IPS-NIHi11 (cell line): ENCODE results near the gene PAQR4.

Experiments used
- DNase-seq: peaks from one replicate; pipeline ENCODE4 v3.0.0; 2012; ENCODE audit warnings: mixed read lengths, low spot score

PAQR4 gene

GRCh38 chr16:3007957-3008689, 39.0 kb downstream of the PAQR4 start:
- DNase-seq, result no peak

- no peak for DNase-seq
Measured at GRCh38 chr16:3008690-3009037, 39.5 kb downstream of the PAQR4 start.

GRCh38 chr16:3009568-3010390, 40.6 kb downstream of the PAQR4 start:
- DNase-seq, result peak; percentile 57

GRCh38 chr16:3010510-3010909, 41.4 kb downstream of the PAQR4 start:
- DNase-seq, result no peak

- DNase-seq, result no peak
Measured at GRCh38 chr16:3012246-3012645, 43.1 kb downstream of the PAQR4 start.

- no peak for DNase-seq
Measured at GRCh38 chr16:3012828-3013420, 43.8 kb downstream of the PAQR4 start, which contains the start of gene CLDN9. TSS of gene CLDN9 (plus strand) at chr16:3012923. CDS start at chr16:3013363, 440 bp downstream.

- no peak for DNase-seq
Measured at GRCh38 chr16:3013491-3013951, 44.4 kb downstream of the PAQR4 start.

GRCh38 chr16:3013998-3014690, 45.0 kb downstream of the PAQR4 start:
- no peak for DNase-seq

- no peak for DNase-seq
Measured at GRCh38 chr16:3014971-3015370, 45.8 kb downstream of the PAQR4 start.

- DNase-seq, result no peak
Measured at GRCh38 chr16:3015865-3016521, 46.8 kb downstream of the PAQR4 start.

- DNase-seq, result no peak
Measured at GRCh38 chr16:3017344-3017743, 48.2 kb downstream of the PAQR4 start.

- DNase-seq, result peak; percentile 79
Measured at GRCh38 chr16:3017794-3018506, 48.8 kb downstream of the PAQR4 start, which contains the start of gene CLDN6. TSS of gene CLDN6 (minus strand) at chr16:3018183. CDS start at chr16:3016021, 2,162 bp downstream.

GRCh38 chr16:3019594-3020246, 50.6 kb downstream of the PAQR4 start:
- no peak for DNase-seq

GRCh38 chr16:3020247-3020603, 51.1 kb downstream of the PAQR4 start, which contains the start of gene TNFRSF12A:
TSS of gene TNFRSF12A (plus strand) at chr16:3020368. CDS start at chr16:3020398, 30 bp downstream.
- DNase-seq, result peak; percentile 72

- DNase-seq, result no peak
Measured at GRCh38 chr16:3020604-3021448, 51.7 kb downstream of the PAQR4 start.

GRCh38 chr16:3021449-3022207, 52.5 kb downstream of the PAQR4 start:
- DNase-seq, result peak; percentile 65

- DNase-seq, result no peak
Measured at GRCh38 chr16:3022208-3022683, 53.1 kb downstream of the PAQR4 start.

- no peak for DNase-seq
Measured at GRCh38 chr16:3022684-3023414, 53.7 kb downstream of the PAQR4 start.
